HG03280 (cell line): ENCODE measurements around the gene DHX30.
"Not testable (repeated sequence)": the region's sequence is repeated elsewhere in the genome, so short reads cannot be mapped to it uniquely, and the experiment has no call there.

Experiments
- ATAC-seq: cut with Tn5 transposase; IDR thresholded peaks from one replicate; pipeline ENCODE4 v1.9.1; 2021; ENCODE audit warnings: mild to moderate bottlenecking, moderate library complexity; ENCODE audit not compliant: unreplicated experiment

The DHX30 gene

GRCh38 chr3:47802734-47803479 is at the start of gene DHX30:
Gene DHX30 (plus strand): TSS chr3:47803138. CDS start chr3:47810684, 7,546 bp downstream.
- peak; percentile 86 for ATAC-seq

DNA sequence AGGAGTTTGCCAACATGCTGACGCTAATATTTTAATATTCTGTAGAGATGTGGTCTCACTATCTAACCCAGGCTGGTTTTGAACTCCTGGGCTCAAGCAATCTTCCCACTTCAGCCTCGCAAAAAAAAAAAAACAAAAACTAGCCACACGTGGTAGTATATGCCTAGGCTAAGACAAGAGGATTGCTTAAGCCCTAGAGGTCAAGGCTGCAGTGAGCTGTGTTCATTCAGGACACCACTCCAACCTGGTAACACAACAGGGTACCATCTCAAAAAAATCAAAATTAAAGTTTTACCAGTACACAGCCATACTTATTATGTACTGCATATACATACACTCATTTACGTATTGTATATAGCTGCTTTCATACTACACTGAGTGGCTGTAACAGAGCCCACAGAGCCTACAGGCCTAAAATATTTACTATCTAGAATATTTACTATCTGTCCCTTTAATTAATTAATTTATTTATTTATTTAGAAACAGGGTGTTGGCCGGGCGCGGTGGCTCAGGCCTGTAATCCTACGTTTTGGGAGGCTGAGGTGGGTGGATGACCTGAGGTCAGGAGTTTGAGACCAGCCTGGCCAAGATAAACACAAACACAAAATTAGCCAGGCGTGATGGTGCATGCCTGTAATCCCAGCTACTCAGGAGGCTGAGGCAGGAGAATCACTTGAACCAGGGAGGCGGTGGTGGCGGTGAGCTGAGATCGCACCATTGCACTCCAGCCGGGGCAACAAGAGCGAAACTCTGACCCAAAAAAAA is 44.5 kb upstream of the DHX30 start:
- ATAC-seq, result no peak

- ATAC-seq, result not testable (repeated sequence)
Observed at GRCh38 chr3:47760207-47760606, 42.7 kb upstream of the DHX30 start.

- no peak for ATAC-seq
Observed at GRCh38 chr3:47761046-47761445, 41.9 kb upstream of the DHX30 start.

DNA sequence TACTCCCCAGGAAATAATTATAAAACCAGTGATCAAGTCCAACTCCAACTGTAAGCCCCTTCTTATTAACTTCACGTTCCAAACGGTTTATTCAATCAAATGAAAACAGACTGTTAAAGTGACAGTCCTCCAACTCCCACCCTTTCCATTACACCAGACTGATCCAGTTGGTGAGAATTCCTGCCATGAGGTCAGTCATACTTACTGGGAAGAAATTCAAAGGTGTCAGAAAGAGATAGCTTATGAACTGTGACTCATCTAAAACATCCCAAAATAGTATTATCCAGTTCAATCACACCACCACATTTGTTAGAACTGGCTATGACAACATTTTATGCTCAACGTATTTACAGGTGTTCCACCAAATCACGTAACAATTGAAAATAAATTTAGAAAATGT is 40.7 kb upstream of the DHX30 start:
- ATAC-seq, result no peak

DNA sequence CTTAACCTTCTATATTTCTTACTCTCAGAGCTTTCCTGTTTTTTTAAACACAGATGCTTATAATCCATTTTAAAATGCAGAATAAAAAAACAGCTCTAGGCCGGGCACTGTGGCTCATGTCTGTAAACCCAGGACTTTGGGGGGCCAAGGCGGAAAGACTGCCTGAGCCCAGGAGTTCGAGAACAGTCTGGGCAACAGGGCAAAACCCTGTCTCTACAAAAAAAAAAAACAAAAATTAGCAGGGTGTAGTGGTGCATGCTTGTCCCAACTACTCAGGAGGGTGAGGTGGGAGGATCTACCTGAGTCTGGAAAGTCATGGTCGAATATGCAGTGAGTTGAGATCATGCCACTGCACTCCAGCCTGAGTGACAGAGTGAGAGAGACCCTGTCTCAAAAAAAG is 36.8 kb upstream of the DHX30 start:
- no peak for ATAC-seq

- ATAC-seq, result no peak
Observed at GRCh38 chr3:47772047-47772446, 30.9 kb upstream of the DHX30 start.

DNA sequence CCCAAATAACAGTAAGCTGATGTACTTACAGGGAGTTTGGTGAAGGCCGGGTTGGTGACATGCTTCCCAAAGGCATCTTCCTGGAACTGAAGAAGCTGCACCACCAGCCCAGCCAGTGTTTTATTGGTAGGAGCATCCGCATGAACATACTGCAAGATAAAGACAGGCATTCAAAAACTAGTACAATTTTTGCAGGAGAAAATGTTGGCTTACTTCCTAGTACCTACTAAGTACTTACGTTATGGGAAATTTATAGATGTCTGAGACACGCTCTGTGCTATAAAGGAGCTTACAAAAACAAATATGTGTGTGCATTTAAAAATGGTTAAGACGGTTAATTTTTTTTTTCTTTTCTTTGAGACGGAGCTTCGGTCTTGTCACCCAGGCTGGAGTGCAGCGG is 30.1 kb upstream of the DHX30 start:
- no peak for ATAC-seq

DNA sequence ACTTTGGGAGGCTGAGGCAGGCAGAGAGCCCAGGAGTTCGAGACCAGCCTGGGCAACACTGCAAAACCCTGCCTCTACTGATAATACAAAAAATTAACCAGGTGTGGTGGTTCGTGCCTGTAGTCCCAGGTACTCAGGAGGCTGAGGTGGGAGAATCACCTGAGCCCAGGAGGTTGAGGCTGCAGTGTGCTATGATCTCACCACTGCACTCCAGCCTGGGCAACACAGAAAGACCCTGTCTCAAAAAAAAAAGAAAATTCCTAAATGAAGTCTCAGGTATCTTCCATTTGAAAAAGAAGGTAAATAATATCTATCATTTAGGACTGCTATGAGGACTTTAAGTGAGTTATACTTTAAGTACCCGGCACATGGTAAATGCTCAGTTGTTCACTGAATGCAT is 24.2 kb upstream of the DHX30 start:
- no peak for ATAC-seq

- peak; percentile 34 for ATAC-seq
Observed at GRCh38 chr3:47780741-47781684, 21.9 kb upstream of the DHX30 start.

DNA sequence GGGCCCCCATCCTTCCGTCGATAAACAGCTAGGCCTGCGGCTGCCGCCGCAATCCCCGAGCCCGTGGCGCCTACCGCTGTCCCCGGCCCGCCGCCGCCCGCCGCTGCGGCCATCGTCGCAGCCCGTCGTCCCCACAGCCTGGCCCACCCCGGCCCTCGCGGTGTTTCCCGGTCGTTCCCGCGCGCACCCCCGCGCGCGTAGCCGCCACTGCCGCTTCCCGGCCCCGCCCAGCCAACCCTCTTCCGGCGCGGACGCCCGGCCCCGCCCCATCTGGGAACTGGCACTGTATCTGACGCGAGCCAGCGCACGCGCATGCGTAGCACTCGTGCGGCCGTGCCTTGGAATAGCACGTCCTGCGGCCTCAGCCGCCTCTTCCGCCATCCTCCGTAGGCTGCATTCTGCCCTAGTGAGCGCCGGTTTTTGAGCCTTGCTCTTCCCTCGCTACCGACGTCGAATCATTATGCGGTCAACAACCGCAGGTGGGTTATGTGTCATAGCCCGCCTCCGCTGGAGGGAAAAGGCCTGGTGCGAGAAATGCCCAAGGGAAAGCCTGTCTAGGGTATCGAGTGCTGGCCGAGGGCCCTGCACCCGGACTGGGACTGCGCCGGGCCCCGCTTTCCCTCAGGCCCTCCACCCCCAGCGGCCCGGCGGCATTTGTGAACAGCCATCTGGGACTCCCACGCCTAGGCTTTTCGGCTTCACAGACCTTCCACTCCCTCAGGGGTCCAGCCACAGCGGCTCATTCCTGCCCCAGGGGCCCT is 21.1 kb upstream of the DHX30 start, which contains the start of gene SMARCC1:
Gene SMARCC1 (minus strand): TSS at position 209 of the 761 bp plus-strand sequence. CDS start 96 bp downstream, at position 113.
- peak; percentile 75 for ATAC-seq

DNA sequence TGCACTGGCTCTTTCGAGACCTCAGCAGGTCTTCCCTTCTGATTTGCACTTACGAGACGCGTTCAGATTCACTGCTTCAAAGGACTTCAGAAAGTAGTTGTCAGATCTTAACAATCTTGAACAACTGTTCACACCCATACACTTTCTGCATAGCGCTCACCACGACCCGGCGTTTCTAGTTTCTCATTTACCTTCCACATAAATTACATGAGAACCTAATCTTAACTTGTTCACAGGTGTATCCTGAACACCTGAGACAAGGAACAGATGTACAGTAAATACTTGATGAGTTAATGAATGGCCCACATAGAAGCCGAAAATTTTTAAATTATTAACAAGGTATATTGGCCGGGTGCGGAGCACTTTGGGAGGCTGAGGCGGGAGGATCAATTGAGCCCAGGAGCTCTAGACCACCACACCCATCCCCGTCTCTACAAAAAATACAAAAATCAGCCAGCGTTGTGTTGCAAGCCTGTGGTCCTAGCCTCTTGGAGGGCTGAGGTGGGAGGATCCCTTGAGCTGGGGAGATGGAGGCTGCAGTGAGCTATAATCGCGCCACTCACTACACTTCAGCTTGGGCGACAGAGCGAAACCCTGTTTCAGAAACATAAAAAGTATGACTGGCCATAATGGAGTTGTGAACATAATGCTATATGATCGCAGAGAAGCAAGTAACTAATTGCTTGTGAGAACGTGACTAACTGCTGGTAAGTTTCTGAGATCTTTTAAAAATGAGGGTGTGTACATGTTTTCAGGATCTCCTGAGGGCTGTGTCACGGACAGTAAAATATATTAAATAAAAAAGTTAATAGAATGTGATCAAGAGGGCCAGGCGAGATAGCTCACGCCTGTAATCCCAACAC is 20.3 kb upstream of the DHX30 start:
- ATAC-seq, result no peak

DNA sequence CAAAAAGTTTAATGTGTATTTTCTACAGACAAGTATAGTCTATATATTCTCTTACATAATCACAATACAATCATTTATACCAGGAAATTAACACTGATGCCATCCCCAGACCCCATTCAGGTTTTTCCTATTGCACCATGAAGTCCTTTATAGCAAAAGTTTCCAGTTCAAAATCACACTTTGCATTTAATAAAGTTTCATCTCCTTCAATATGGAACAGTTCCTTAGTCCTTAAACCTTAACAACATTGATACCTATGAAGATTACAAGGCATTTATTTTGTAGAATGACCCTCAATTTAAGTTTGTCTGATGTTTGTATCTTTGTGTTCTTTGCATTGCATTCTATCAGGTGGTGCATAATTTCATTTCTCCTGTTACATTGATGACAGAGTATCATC is 19.3 kb upstream of the DHX30 start:
- no peak for ATAC-seq

- ATAC-seq, result no peak
Observed at GRCh38 chr3:47791193-47791855, 11.6 kb upstream of the DHX30 start.

DNA sequence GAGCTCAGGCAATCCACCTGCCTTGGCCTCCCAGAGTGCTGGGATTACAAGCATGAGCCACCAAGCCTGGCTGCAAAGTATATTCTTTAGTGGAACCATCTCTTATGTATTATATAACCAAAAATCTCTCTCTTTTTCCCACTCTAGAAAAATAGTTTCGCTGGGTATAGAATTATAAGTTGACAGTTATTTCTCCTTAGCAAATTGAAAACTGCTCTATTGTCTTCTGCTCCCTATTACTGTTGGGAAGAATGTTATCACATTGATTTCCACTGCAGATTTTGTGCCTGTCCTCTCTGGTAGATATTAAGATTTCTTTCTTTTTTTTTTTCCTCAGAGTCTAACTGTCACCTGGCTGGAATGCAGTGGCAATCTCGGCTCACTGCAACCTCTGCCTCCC is 10.2 kb upstream of the DHX30 start:
- ATAC-seq, result no peak

GRCh38 chr3:47794544-47794943 is 8.4 kb upstream of the DHX30 start:
- ATAC-seq, result no peak

- ATAC-seq, result no peak
Observed at GRCh38 chr3:47799733-47800132, 3.2 kb upstream of the DHX30 start.

DNA sequence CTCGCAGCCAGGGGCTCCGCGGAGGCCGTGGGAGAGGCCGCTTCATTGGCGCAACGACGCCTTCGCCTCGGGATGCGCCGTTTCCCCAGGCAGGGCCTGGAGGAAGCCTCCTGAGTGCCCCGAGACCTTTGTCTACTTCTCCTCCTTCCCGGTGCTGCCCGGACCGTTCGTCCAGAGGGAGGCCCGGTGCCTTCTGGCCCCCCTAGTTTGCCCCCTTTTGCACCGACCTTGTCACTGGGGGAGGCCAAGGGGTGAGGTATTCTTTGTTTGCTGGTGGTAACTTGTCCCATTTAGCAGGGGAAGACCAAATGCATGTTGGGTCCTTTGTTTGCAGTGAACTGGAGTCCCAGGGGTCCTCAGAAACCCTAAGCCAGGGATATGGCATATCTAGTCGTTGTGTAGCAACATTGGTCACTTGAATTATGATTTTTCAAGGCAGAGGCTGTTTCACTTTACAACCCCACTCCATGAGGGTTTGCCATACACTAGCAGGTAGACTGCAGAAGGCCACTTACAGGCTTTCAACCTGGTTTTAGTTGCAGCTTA is 615 bp downstream of the DHX30 start:
- ATAC-seq, result no peak

DNA sequence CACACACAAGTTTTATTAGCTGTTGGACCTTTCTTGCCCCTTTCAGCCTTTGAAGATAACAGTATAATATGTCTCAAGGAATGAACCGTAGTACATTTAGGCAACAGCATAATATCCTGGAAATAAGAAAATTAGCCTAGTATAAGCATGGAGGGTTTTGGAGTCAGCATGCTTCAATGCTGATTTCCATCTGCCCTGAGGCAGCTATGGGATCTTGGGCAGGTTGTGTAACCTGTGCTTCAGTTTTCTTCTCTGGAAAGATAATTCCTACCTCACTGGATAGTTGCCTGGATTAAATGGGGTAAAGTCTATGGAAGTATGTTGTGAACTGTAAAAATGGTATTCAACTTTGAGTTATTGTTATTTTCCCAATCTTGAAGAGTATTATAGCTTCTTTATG is 1.6 kb downstream of the DHX30 start:
- no peak for ATAC-seq
